ENCODE measurements around the gene PRPSAP2. TPM values are rescaled to one million over a fixed set of nuclear protein-coding genes. Genes with fewer than 3 reads are reported as not detected.

PRPSAP2 gene
- total RNA-seq, 1 donor from 2014 or later, result 15.9 TPM

- no peak for DNase-seq (ENCODE audit: missing footprints)
- intact Hi-C loops (cut with DNase I), result no loop called here
- ATAC-seq, result no peak
Measured at GRCh38 chr17:18957831-18958230, 99.9 kb downstream of the PRPSAP2 start.

GRCh38 chr17:18958611-18959010 lies 100.7 kb downstream of the PRPSAP2 start:
- DNase-seq (ENCODE audit: missing footprints), result peak; percentile 33
- ATAC-seq, result no peak
- intact Hi-C loops (cut with DNase I), result no loop called here

GRCh38 chr17:18959071-18959844 lies 101.3 kb downstream of the PRPSAP2 start:
- no peak for ATAC-seq
- intact Hi-C loops (cut with DNase I), result no loop called here
- peak; percentile 23 for DNase-seq (ENCODE audit: missing footprints)

GRCh38 chr17:18959845-18960240 lies 101.9 kb downstream of the PRPSAP2 start:
- ATAC-seq, result no peak
- DNase-seq (ENCODE audit: missing footprints), result peak; percentile 65
- intact Hi-C loops (cut with DNase I), result no loop called here

GRCh38 chr17:18960241-18960665 lies 102.3 kb downstream of the PRPSAP2 start:
- ATAC-seq (no peak), DNase-seq (ENCODE audit: missing footprints) (peak; percentile 23)
- intact Hi-C loops (cut with DNase I), result no loop called here

GRCh38 chr17:18960803-18961511 lies 103.0 kb downstream of the PRPSAP2 start:
- intact Hi-C loops (cut with DNase I), result no loop called here
- ATAC-seq (peak; percentile 86), DNase-seq (ENCODE audit: missing footprints) (peak; percentile 90)

- ATAC-seq (no peak), DNase-seq (ENCODE audit: missing footprints) (peak; percentile 60)
- intact Hi-C loops (cut with DNase I), result no loop called here
Measured at GRCh38 chr17:18961634-18962493, 103.9 kb downstream of the PRPSAP2 start.

- DNase-seq (ENCODE audit: missing footprints), result peak; percentile 39
- ATAC-seq, result no peak
- intact Hi-C loops (cut with DNase I), result no loop called here
Measured at GRCh38 chr17:18962494-18962815, 104.5 kb downstream of the PRPSAP2 start.

- intact Hi-C loops (cut with DNase I), result no loop called here
- DNase-seq (ENCODE audit: missing footprints) (peak; percentile 60), ATAC-seq (no peak)
Measured at GRCh38 chr17:18963126-18964017, 105.4 kb downstream of the PRPSAP2 start.

GRCh38 chr17:18964018-18964351 lies 106.1 kb downstream of the PRPSAP2 start:
- DNase-seq (ENCODE audit: missing footprints) (peak; percentile 28), ATAC-seq (no peak)
- intact Hi-C loops (cut with DNase I), result no loop called here

- DNase-seq (ENCODE audit: missing footprints) (peak; percentile 45), ATAC-seq (no peak)
- intact Hi-C loops (cut with DNase I), result no loop called here
Measured at GRCh38 chr17:18964550-18964949, 106.6 kb downstream of the PRPSAP2 start.

- intact Hi-C loops (cut with DNase I), result no loop called here
- ATAC-seq (no peak), DNase-seq (ENCODE audit: missing footprints) (peak; percentile 57)
Measured at GRCh38 chr17:18965530-18966236, 107.8 kb downstream of the PRPSAP2 start.

GRCh38 chr17:18966831-18967624 lies 109.1 kb downstream of the PRPSAP2 start:
- DNase-seq (ENCODE audit: missing footprints) (peak; percentile 51), ATAC-seq (peak; percentile 45)
- intact Hi-C loops (cut with DNase I), result no loop called here

- DNase-seq (ENCODE audit: missing footprints), result peak; percentile 25
- ATAC-seq, result no peak
- intact Hi-C loops (cut with DNase I), result no loop called here
Measured at GRCh38 chr17:18967916-18968315, 110.0 kb downstream of the PRPSAP2 start.

- ATAC-seq (no peak), DNase-seq (ENCODE audit: missing footprints) (no peak)
- intact Hi-C loops (cut with DNase I), result no loop called here
Measured at GRCh38 chr17:18968345-18968744, 110.4 kb downstream of the PRPSAP2 start.

- no peak for DNase-seq (ENCODE audit: missing footprints)
- ATAC-seq, result no peak
- intact Hi-C loops (cut with DNase I), result no loop called here
Measured at GRCh38 chr17:18968945-18969887, 111.3 kb downstream of the PRPSAP2 start.

Data from Right ventricle myocardium inferior (tissue), 1 donor.